Fibroblast of mammary gland (primary cell): ENCODE results near the gene TEPSIN.

Experiments
- DNase-seq: peaks from one replicate; pipeline ENCODE4 v3.0.0-alpha.2; 2010; ENCODE audit warnings: low read depth
- H3K4me3 ChIP-seq: 2 replicates; pipeline ENCODE4 v1.5.1; 2011; ENCODE audit warnings: low read depth, mild to moderate bottlenecking, low read length, moderate library complexity; ENCODE audit not compliant: control insufficient read depth
- TF ChIP-seq, protein P1 (sequence below): conservative IDR thresholded peaks from 2 replicates; pipeline ENCODE4 v1.5.1; 2011; ENCODE audit warnings: low read depth, low read length, inconsistent platforms; ENCODE audit not compliant: control insufficient read depth, insufficient read depth

The TEPSIN gene

DNA sequence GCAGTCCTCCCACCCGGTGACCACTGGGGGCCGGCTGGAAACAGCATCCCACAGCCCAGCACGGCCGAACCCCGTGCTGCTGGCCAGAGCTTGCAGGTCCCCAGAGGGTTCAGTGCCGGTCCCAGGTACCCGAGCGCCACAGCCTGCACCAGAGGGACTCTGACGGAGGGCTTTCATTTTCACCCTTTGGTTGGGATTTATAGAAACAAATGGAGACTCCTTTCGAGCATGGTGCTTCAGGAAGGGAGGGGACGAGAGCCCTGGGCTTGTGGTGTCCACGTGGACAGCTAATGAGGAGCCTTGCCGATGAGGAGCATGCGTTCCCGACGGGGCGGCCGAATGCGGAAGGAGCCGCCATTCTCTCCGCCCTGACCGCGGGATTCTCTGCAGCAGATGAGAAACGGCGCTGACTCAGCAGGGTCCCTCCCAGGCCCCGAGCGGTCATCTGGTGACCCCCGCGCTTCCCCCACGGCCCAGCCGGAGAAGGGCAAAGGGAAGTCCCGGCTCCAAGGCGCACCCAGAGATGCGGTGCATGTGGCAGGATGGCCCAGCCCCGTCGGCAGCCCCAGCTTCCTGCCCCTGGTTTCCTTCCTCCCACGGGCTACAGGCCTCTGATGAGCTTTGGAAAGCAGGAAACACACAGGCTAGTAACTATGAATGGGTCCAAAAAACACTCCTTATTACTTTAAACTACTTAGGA, 46.5 kb upstream of the TEPSIN start:
- peak; percentile 64 for DNase-seq
- TF ChIP-seq, protein P1, sequence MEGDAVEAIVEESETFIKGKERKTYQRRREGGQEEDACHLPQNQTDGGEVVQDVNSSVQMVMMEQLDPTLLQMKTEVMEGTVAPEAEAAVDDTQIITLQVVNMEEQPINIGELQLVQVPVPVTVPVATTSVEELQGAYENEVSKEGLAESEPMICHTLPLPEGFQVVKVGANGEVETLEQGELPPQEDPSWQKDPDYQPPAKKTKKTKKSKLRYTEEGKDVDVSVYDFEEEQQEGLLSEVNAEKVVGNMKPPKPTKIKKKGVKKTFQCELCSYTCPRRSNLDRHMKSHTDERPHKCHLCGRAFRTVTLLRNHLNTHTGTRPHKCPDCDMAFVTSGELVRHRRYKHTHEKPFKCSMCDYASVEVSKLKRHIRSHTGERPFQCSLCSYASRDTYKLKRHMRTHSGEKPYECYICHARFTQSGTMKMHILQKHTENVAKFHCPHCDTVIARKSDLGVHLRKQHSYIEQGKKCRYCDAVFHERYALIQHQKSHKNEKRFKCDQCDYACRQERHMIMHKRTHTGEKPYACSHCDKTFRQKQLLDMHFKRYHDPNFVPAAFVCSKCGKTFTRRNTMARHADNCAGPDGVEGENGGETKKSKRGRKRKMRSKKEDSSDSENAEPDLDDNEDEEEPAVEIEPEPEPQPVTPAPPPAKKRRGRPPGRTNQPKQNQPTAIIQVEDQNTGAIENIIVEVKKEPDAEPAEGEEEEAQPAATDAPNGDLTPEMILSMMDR, result no peak
- peak overlapping the region; percentile 16 for H3K4me3 ChIP-seq

DNA sequence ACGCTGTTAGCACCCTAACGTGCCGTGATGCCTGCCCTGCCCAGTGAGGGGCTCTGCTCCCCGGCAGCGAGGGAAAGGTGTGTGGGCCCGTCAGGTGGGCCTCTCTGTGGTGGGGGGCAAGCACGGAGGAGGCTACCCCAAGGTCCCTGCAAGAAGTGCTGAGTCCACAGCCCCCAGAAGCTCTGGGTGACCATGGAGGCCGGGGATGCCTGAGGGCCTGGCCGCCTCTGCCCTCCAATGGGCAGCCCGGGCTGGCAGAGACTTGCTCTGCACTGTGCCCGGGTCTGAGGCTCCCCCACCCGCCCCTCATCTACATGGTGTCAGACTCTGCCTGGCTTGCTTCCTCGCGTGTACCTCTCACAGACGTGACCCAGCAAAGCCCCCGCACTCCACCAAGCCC, 44.0 kb upstream of the TEPSIN start:
- TF ChIP-seq, protein P1, result no peak
- H3K4me3 ChIP-seq, result no peak overlapping the region
- no peak for DNase-seq

DNA sequence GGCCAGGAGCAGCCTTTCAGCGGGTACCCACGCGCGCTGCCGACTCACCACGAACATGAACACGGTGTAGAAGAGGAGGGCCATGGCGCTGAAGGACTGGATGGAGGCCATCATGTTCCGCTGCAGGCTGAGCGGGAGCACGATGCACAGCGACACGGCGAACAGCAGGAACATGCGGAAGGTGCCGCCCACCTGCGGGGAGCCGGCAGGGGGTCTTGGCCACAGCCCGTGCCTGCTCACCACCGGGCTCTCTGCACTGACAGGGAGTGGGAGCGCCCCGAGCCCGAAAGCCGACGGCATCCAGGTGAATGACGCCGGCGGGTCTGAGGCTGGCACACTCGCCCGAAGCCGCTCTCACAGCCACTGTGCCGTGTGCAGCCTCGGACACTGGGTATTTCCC, 43.3 kb upstream of the TEPSIN start:
- DNase-seq, result no peak
- H3K4me3 ChIP-seq, result no peak overlapping the region
- TF ChIP-seq, protein P1, result no peak

DNA sequence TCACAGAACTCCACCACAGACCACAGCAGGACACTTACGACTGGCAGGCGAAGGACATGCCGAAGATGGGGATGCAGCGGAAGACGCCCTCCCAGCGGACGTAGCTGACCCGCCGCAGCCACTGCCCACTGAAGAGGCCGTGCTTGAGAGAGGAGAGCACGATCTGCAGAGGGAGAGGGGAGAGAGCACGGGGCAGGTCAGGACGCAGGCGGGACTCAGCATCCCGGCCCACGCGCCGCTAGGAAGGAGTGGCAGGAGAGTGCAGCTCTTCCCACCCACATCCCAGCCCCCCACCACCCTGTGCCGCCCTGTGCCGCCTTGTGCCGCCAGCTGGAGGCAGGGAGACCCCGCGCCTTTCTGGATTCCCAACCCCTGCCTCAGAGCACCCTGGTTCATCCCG, 41.7 kb upstream of the TEPSIN start:
- no peak overlapping the region for H3K4me3 ChIP-seq
- TF ChIP-seq, protein P1, result no peak
- no peak for DNase-seq

DNA sequence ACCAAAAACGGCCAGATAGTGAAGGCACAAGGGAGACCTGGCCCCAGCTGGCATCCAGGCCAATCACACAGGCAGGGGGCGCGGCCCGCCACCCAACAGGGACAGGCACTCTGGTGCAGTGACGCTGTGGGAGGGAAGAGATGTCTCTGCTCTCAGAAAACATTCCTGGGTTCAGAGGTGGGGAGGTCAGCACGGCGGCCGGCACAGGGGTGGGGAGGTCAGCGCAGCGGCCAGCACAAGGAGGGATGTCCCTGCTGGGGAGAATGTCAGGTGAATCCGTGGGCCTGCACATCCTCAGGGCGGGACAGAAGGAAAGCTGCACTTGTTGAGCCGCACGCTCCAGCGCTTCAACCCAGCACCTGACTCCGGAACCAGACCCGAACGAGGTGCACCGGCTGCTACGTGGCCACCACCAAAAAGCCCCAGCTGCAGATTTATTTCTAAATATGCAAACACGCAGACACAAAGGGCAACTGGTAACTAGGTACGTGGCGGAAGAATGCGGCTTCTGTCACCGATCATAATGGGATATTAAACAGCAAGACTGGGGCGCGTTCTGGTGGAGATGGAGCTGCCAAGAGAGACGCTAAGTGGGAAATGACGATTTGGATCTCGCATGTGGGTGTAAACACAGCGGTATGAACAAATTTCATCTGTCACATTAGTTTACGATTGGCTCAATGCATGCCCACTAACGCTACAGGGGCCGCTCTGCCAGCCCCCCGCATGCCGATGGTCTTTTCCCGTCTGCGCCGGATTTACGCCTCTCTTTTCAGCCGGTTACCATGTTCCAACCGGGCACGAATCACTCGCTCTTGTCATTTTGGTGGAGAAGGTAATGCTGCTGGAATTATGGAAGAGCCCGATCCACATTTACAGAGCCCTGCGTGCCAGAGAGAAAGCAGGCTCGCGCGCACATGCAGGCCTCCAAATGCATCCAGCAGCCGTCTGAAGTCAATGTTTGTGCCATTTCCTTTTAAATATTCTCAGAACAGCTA, 40.7 kb upstream of the TEPSIN start:
- TF ChIP-seq, protein P1, result no peak
- H3K4me3 ChIP-seq, result no peak overlapping the region
- no peak for DNase-seq

DNA sequence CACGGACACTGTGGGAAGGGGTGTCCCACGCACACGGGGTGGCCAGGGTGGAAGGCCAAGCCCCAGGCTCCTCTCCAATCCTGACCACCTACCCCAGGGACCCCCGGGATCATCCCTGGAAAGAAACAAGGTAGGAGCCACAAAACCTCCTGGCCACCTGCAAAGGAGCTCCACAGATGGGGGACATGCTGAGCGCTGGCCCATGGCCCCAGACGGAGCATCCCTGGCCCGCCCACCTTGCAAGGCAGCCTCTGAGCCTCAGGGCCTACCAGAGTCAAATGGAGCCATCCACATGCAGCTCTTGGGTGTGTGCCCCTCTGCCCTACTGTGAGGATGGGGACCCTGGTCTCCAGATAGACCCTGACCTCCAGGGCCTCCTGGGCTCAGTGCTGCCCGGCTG, 40.0 kb upstream of the TEPSIN start:
- DNase-seq, result no peak
- TF ChIP-seq, protein P1, result no peak
- H3K4me3 ChIP-seq, result no peak overlapping the region
